ENCODE data around the gene PIP4K2A. TPM values are rescaled to one million over a fixed set of nuclear protein-coding genes. Genes with fewer than 3 reads are reported as not detected.

The PIP4K2A gene
- total and polyA plus RNA-seq, 4 donors: 7.3 to 42.2 (median 27.6) TPM

DNA sequence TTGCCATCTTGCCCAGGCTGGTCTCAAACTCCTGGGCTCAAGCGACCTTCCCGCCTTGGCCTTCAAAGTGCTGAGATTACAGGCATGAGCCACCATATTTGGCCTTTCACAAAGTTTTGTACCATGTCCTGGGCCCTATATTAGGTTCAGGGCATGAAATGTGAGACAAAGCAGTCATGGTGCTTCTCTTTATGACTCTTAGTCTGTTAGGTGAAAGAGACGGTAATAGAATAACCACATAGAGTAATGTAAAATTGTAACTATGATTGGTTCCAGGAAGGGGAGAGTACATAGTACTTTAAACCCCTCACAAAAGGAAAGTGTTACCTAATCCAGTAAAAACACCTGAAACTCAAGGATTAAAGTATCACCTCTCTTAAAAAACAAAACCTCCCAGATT, 224.4 kb downstream of the PIP4K2A start:
- H3K9me3 ChIP-seq (ENCODE audit: control insufficient read depth in 4 of 4, insufficient read depth in 3 of 4, low read length in 3 of 4): no peaks in the 10 kb centered on the region
- DNase-seq (no peak), ATAC-seq (ENCODE audit: insufficient read depth, low FRiP score) (no peak)
- H3K4me1 ChIP-seq (ENCODE audit: control insufficient read depth in 5 of 5, insufficient read depth in 5 of 5, low read length in 5 of 5): no peaks in the 10 kb centered on the region
- TF ChIP-seq, protein P1, sequence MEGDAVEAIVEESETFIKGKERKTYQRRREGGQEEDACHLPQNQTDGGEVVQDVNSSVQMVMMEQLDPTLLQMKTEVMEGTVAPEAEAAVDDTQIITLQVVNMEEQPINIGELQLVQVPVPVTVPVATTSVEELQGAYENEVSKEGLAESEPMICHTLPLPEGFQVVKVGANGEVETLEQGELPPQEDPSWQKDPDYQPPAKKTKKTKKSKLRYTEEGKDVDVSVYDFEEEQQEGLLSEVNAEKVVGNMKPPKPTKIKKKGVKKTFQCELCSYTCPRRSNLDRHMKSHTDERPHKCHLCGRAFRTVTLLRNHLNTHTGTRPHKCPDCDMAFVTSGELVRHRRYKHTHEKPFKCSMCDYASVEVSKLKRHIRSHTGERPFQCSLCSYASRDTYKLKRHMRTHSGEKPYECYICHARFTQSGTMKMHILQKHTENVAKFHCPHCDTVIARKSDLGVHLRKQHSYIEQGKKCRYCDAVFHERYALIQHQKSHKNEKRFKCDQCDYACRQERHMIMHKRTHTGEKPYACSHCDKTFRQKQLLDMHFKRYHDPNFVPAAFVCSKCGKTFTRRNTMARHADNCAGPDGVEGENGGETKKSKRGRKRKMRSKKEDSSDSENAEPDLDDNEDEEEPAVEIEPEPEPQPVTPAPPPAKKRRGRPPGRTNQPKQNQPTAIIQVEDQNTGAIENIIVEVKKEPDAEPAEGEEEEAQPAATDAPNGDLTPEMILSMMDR (IDR thresholded peaks at IDR 0.05; ENCODE audit: control extremely low read depth, extremely low read depth): no peak
- no peak overlapping the region for H3K4me3 ChIP-seq
- no peaks in the 10 kb centered on the region for H3K36me3 ChIP-seq (ENCODE audit: control insufficient read depth in 4 of 4, insufficient read depth in 4 of 4, low read length in 4 of 4)
- H3K27ac ChIP-seq (ENCODE audit: low read depth in 1 of 2, low read length in 1 of 2): no peak overlapping the region
- H3K9ac ChIP-seq (ENCODE audit: insufficient read depth in 1 of 2, low read length in 2 of 2): no peak overlapping the region
- WGBS, 2 donors: 93 to 95% methylated on average over 3 of the region's 3 CpGs
- H3K27me3 ChIP-seq (ENCODE audit: control insufficient read depth in 3 of 3, insufficient read depth in 3 of 3, low read length in 2 of 3): no peaks in the 10 kb centered on the region

- Histone ChIP-seq H3K9me3 (ENCODE audit: control insufficient read depth in 4 of 4, insufficient read depth in 3 of 4, low read length in 3 of 4) (no peaks in the 10 kb centered on the region), H3K4me1 (ENCODE audit: control insufficient read depth in 5 of 5, insufficient read depth in 5 of 5, low read length in 5 of 5) (no peaks in the 10 kb centered on the region), H3K9ac (ENCODE audit: insufficient read depth in 1 of 2, low read length in 2 of 2) (no peak overlapping the region), H3K36me3 (ENCODE audit: control insufficient read depth in 4 of 4, insufficient read depth in 4 of 4, low read length in 4 of 4) (no peaks in the 10 kb centered on the region), H3K27ac (ENCODE audit: low read depth in 1 of 2, low read length in 1 of 2) (no peak overlapping the region), H3K4me3 (no peak overlapping the region), H3K27me3 (ENCODE audit: control insufficient read depth in 3 of 3, insufficient read depth in 3 of 3, low read length in 2 of 3) (no peaks in the 10 kb centered on the region)
- DNase-seq (no peak), ATAC-seq (ENCODE audit: insufficient read depth, low FRiP score) (no peak)
- WGBS, 2 donors: 77 to 78% methylated on average over 4 of the region's 4 CpGs
- TF ChIP-seq, protein P1 (IDR thresholded peaks at IDR 0.05; ENCODE audit: control extremely low read depth, extremely low read depth): no peak
These were observed 224.9 kb downstream of the PIP4K2A start for GRCh38 chr10:22489467-22489866.

DNA sequence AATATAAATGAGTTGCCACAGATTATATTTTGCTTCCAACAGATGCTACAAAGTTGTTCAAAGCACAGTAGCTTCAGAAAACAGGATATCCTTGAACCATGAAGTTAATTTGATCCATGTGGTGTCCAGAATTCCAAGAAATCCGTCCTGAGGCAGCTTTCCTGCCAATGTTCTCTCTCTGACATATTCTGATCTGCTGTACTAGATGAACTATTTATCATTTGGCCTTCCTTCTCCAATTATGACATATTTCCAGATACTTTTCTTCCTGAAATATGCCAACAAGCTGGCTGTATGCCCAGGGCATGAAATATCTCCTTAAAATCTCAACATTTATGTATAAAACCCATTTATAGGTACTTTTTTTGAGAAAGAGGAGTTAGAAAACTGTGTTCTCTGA, 227.9 kb downstream of the PIP4K2A start:
- no peak overlapping the region for H3K9ac ChIP-seq (ENCODE audit: insufficient read depth in 1 of 2, low read length in 2 of 2)
- H3K4me1 ChIP-seq (ENCODE audit: control insufficient read depth in 5 of 5, insufficient read depth in 5 of 5, low read length in 5 of 5): no peaks in the 10 kb centered on the region
- TF ChIP-seq, protein P1 (IDR thresholded peaks at IDR 0.05; ENCODE audit: control extremely low read depth, extremely low read depth): no peak
- no peak for DNase-seq
- no peak overlapping the region for H3K27ac ChIP-seq (ENCODE audit: low read depth in 1 of 2, low read length in 1 of 2)
- ATAC-seq (ENCODE audit: insufficient read depth, low FRiP score): no peak
- no peaks in the 10 kb centered on the region for H3K9me3 ChIP-seq (ENCODE audit: control insufficient read depth in 4 of 4, insufficient read depth in 3 of 4, low read length in 3 of 4)
- peaks cover 0 to 4% (median 0%) of the 10 kb centered on the region in 3 donors for H3K27me3 ChIP-seq (ENCODE audit: control insufficient read depth in 3 of 3, insufficient read depth in 3 of 3, low read length in 2 of 3)
- no peaks in the 10 kb centered on the region for H3K36me3 ChIP-seq (ENCODE audit: control insufficient read depth in 4 of 4, insufficient read depth in 4 of 4, low read length in 4 of 4)
- 61 to 64% methylated on average over 1 of the region's 1 CpG for WGBS, 2 donors
- H3K4me3 ChIP-seq: no peak overlapping the region

Other genes with a start within 250 kb of the PIP4K2A start
- 10 to 100 TPM; 20.2 to 32.8 TPM for gene ARMC3, start 213.5 kb upstream of the PIP4K2A start, total RNA-seq
- 1 to 10 TPM; 4.0 to 6.2 TPM for gene ARMC3, start 213.5 kb upstream of the PIP4K2A start, polyA plus RNA-seq

All from lung (tissue), 12 donors.